ENCODE data around the gene LSAMP. TPM values are rescaled to one million over a fixed set of nuclear protein-coding genes. Genes with fewer than 3 reads are reported as not detected.

LSAMP gene
- total and polyA plus RNA-seq, 5 donors from 2014 or later, result not detected

DNA sequence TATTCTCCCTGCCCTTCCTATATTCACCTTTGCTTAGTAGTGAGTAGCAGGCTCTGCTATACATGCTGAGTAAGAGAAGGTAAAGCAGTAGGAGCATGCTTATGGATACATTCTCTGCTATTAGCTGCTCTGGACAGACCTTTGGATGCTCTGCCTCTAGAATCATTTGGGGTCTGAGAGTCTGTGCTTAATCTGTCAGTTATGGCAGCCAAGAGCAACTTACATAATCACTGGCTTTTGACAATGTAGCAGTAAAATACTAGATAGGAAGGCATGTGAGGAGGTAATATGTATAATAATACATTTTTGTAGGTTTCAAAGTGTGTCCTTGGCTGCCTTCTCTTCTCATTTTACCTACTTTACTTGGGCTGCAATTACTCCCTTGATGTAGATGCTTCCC lies 544.3 kb downstream of the LSAMP start:
- Histone ChIP-seq H3K27ac (ENCODE audit: insufficient read depth, low read length, poor library complexity, severe bottlenecking) (no peak overlapping the region), H3K9me3 (ENCODE audit: control insufficient read depth in 2 of 2, low read length in 2 of 2) (no peaks in the 10 kb centered on the region), H3K4me1 (ENCODE audit: control insufficient read depth, insufficient read depth, low read length, poor library complexity, severe bottlenecking) (no peaks in the 10 kb centered on the region), H3K27me3 (ENCODE audit: control insufficient read depth, insufficient read depth, low read length) (no peaks in the 10 kb centered on the region), H3K4me3 (ENCODE audit: low read depth, low read length) (no peak overlapping the region), H3K36me3 (ENCODE audit: control insufficient read depth, insufficient read depth, low read length) (no peaks in the 10 kb centered on the region)
- Mint-ChIP-seq H3K27ac (no peak overlapping the region), H3K4me3 (peak overlapping the region in 1 of 4 donors; percentile 15), H3K27me3 (no peaks in the 10 kb centered on the region), H3K9me3 (peaks cover 0 to 6% (median 0%) of the 10 kb centered on the region in 7 donors), H3K36me3 (no peaks in the 10 kb centered on the region), H3K4me1 (no peaks in the 10 kb centered on the region)
- ATAC-seq (ENCODE audit: low read depth in 2 of 2) (no peak), DNase-seq (no peak)

DNA sequence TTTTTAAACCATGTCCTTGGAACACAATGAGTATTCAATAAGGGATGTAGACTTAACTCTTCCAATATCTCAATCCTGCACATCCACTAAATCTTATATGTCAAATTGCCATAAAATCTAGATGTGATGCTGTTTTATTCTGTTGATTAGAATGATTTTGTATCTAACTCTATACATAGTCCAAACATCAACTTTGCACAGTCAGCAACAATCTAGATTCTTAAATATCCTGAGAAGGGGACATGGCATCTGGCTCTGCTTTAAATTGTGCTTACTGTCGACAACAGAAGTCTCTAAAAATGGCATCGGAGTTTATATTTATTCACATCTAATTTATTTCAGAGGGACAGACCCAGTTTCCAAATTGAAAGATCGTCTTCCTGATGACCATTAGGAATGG lies 545.8 kb downstream of the LSAMP start:
- H3K27ac ChIP-seq (ENCODE audit: insufficient read depth, low read length, poor library complexity, severe bottlenecking), result no peak overlapping the region
- H3K4me3 ChIP-seq (ENCODE audit: low read depth, low read length), result no peak overlapping the region
- Mint-ChIP-seq H3K4me1 (no peaks in the 10 kb centered on the region), H3K27ac (no peak overlapping the region), H3K9me3 (peaks cover 0 to 6% (median 0%) of the 10 kb centered on the region in 7 donors), H3K27me3 (no peaks in the 10 kb centered on the region), H3K36me3 (no peaks in the 10 kb centered on the region), H3K4me3 (no peak overlapping the region)
- no peaks in the 10 kb centered on the region for H3K4me1 ChIP-seq (ENCODE audit: control insufficient read depth, insufficient read depth, low read length, poor library complexity, severe bottlenecking)
- no peak for DNase-seq
- H3K9me3 ChIP-seq (ENCODE audit: control insufficient read depth in 2 of 2, low read length in 2 of 2), result no peaks in the 10 kb centered on the region
- ATAC-seq (ENCODE audit: low read depth in 2 of 2), result no peak
- H3K36me3 ChIP-seq (ENCODE audit: control insufficient read depth, insufficient read depth, low read length), result no peaks in the 10 kb centered on the region
- H3K27me3 ChIP-seq (ENCODE audit: control insufficient read depth, insufficient read depth, low read length), result no peaks in the 10 kb centered on the region

DNA sequence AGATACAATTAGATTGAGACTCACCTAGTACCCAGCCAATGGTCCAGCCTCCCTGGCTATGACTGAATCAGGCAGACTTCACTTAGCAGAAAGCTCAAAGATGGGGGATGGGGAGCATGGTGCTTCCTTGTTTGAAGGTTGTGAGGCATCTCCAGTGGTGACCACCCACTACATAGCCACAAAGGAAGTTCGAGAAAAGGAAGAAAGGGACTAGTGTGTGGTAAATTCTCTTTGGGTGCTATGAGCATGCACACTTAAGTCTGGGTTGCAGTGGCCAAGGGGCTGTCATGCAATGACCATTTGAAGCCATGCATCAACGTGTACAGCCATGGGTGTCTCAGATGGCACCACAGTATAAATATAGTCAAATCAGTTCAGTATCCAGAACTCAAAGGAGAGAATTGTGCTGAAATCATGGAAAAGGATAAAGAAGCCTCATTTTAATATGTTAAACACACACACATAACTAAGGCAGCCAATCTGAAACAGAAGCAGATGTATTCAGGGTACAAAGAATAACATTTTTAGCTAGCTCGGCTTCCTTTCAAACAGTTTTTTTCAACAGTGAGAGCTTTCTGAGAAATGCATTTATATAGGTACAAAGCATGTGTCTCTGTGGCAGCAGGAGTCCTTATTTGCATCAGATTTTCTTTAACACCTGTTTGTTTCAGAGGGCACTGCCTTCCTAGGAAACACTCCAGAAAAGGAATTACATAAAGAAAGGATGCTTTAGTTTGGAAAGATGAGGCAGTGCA lies 546.5 kb downstream of the LSAMP start:
- Histone ChIP-seq H3K27me3 (ENCODE audit: control insufficient read depth, insufficient read depth, low read length) (no peaks in the 10 kb centered on the region), H3K27ac (ENCODE audit: insufficient read depth, low read length, poor library complexity, severe bottlenecking) (no peak overlapping the region), H3K36me3 (ENCODE audit: control insufficient read depth, insufficient read depth, low read length) (no peaks in the 10 kb centered on the region), H3K4me1 (ENCODE audit: control insufficient read depth, insufficient read depth, low read length, poor library complexity, severe bottlenecking) (no peaks in the 10 kb centered on the region), H3K4me3 (ENCODE audit: low read depth, low read length) (no peak overlapping the region), H3K9me3 (ENCODE audit: control insufficient read depth in 2 of 2, low read length in 2 of 2) (no peaks in the 10 kb centered on the region)
- DNase-seq (no peak), ATAC-seq (ENCODE audit: low read depth in 2 of 2) (no peak)
- Mint-ChIP-seq H3K27ac (no peak overlapping the region), H3K4me3 (no peak overlapping the region), H3K27me3 (no peaks in the 10 kb centered on the region), H3K9me3 (peaks cover 0 to 6% (median 0%) of the 10 kb centered on the region in 7 donors), H3K4me1 (no peaks in the 10 kb centered on the region), H3K36me3 (no peaks in the 10 kb centered on the region)

DNA sequence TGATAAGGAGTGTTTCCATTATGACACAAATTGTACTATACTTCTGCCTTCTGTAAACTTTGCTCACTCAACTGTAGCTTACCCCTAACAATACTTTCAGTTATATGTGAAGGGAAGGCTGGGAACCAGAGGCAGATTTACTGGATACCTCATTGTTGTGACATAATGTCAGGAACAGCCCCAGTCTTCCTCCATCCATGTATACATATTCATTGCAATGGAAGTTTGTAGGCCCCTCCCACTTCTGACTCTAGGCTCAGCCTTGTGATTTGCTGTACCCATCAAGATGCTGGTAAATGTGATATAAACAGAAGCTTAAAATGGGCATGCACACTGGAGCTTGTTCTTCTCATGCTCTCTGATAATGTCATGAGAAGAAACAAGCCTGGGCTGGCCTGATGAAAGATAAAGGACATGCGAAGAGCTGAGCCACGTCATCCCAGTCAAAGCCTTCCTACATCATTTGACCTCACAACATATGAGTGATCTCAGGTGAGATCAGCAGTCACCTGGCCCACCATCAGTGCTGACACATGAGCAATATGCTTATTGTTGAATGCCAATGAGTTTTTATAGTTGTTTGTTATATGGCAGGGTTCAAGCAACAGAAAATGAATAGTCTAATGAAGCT lies 554.2 kb downstream of the LSAMP start:
- no peaks in the 10 kb centered on the region for H3K27me3 Mint-ChIP-seq
- H3K9me3 Mint-ChIP-seq, result peaks cover 0 to 5% (median 0%) of the 10 kb centered on the region in 7 donors
- Histone ChIP-seq H3K27ac (ENCODE audit: insufficient read depth, low read length, poor library complexity, severe bottlenecking) (no peak overlapping the region), H3K9me3 (ENCODE audit: control insufficient read depth in 2 of 2, low read length in 2 of 2) (no peaks in the 10 kb centered on the region), H3K27me3 (ENCODE audit: control insufficient read depth, insufficient read depth, low read length) (no peaks in the 10 kb centered on the region), H3K36me3 (ENCODE audit: control insufficient read depth, insufficient read depth, low read length) (no peaks in the 10 kb centered on the region), H3K4me1 (ENCODE audit: control insufficient read depth, insufficient read depth, low read length, poor library complexity, severe bottlenecking) (no peaks in the 10 kb centered on the region), H3K4me3 (ENCODE audit: low read depth, low read length) (no peak overlapping the region)
- no peaks in the 10 kb centered on the region for H3K36me3 Mint-ChIP-seq
- no peak overlapping the region for H3K27ac Mint-ChIP-seq
- ATAC-seq (ENCODE audit: low read depth in 2 of 2) (no peak), DNase-seq (no peak)
- H3K4me1 Mint-ChIP-seq, result no peaks in the 10 kb centered on the region
- H3K4me3 Mint-ChIP-seq, result no peak overlapping the region

DNA sequence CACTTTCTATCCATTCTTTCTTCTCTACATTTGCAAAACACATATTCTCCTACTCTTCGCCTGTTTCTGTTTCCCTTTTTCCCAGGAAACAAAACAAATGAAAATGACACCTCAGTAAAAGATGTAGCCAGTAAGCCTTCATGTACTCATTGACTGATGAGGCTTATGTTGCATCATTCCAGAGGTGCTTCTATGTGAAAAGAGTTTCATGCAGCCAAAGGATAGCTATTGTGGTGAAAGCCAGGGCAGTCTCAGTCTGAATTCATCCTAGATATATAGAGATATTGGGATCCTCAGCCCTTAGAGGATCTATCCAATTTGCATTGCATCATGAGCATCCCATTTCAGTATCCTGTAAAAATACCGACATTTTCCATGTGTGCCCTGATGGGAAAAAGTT lies 554.7 kb downstream of the LSAMP start:
- no peak for DNase-seq
- H3K27me3 Mint-ChIP-seq, result no peaks in the 10 kb centered on the region
- peaks cover 0 to 5% (median 0%) of the 10 kb centered on the region in 7 donors for H3K9me3 Mint-ChIP-seq
- Histone ChIP-seq H3K36me3 (ENCODE audit: control insufficient read depth, insufficient read depth, low read length) (no peaks in the 10 kb centered on the region), H3K27me3 (ENCODE audit: control insufficient read depth, insufficient read depth, low read length) (no peaks in the 10 kb centered on the region), H3K9me3 (ENCODE audit: control insufficient read depth in 2 of 2, low read length in 2 of 2) (no peaks in the 10 kb centered on the region), H3K4me3 (ENCODE audit: low read depth, low read length) (no peak overlapping the region), H3K27ac (ENCODE audit: insufficient read depth, low read length, poor library complexity, severe bottlenecking) (no peak overlapping the region), H3K4me1 (ENCODE audit: control insufficient read depth, insufficient read depth, low read length, poor library complexity, severe bottlenecking) (no peaks in the 10 kb centered on the region)
- no peaks in the 10 kb centered on the region for H3K36me3 Mint-ChIP-seq
- no peak for ATAC-seq (ENCODE audit: low read depth in 2 of 2)
- H3K27ac Mint-ChIP-seq, result no peak overlapping the region
- H3K4me1 Mint-ChIP-seq, result no peaks in the 10 kb centered on the region
- no peak overlapping the region for H3K4me3 Mint-ChIP-seq

DNA sequence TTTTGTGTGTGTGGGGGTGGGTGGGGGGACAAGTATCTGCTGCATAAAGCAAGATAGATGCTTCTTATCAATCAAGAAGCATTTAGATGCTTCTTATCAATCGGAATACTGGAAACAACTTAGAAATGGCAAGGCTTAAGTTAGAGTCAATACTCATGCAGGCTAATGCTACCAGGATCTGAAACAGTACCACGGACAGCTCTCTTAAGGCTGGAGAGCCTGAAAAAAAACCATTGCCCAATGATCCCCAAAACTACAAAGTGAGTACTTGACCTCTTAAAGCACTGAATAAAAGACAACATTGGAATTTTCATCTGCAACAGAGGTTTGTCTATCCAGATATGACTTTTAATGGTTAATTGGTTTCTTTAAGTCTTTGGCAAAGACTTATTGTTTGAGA lies 559.7 kb downstream of the LSAMP start:
- no peaks in the 10 kb centered on the region for H3K36me3 Mint-ChIP-seq
- DNase-seq (no peak), ATAC-seq (ENCODE audit: low read depth in 2 of 2) (no peak)
- Histone ChIP-seq H3K27me3 (ENCODE audit: control insufficient read depth, insufficient read depth, low read length) (peaks cover 2% of the 10 kb centered on the region), H3K4me1 (ENCODE audit: control insufficient read depth, insufficient read depth, low read length, poor library complexity, severe bottlenecking) (no peaks in the 10 kb centered on the region), H3K9me3 (ENCODE audit: control insufficient read depth in 2 of 2, low read length in 2 of 2) (no peaks in the 10 kb centered on the region), H3K4me3 (ENCODE audit: low read depth, low read length) (no peak overlapping the region), H3K36me3 (ENCODE audit: control insufficient read depth, insufficient read depth, low read length) (no peaks in the 10 kb centered on the region), H3K27ac (ENCODE audit: insufficient read depth, low read length, poor library complexity, severe bottlenecking) (no peak overlapping the region)
- no peaks in the 10 kb centered on the region for H3K4me1 Mint-ChIP-seq
- H3K4me3 Mint-ChIP-seq, result no peak overlapping the region
- H3K9me3 Mint-ChIP-seq, result peaks cover 0 to 7% (median 2%) of the 10 kb centered on the region in 7 donors
- H3K27me3 Mint-ChIP-seq, result no peaks in the 10 kb centered on the region
- H3K27ac Mint-ChIP-seq, result no peak overlapping the region

DNA sequence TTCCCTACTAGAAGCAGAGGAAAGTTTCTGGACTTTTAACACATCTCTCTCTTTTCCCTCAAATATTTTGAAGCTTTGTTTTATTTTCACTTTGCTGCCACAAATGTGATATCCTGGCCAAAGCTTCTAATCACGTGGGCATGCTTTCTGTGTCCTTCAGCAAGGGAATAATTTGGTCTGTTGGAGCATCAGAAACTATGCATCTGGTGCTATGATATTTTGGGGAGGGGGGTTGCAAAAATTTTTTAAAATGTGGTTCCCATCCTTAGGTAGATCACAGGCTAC lies 567.7 kb downstream of the LSAMP start:
- Mint-ChIP-seq H3K27ac (no peak overlapping the region), H3K36me3 (no peaks in the 10 kb centered on the region), H3K9me3 (peaks cover 0 to 4% (median 0%) of the 10 kb centered on the region in 7 donors), H3K4me3 (no peak overlapping the region), H3K27me3 (peaks cover 4% of the 10 kb centered on the region), H3K4me1 (peaks cover 0 to 2% (median 0%) of the 10 kb centered on the region in 4 donors)
- H3K4me1 ChIP-seq (ENCODE audit: control insufficient read depth, insufficient read depth, low read length, poor library complexity, severe bottlenecking), result no peaks in the 10 kb centered on the region
- ATAC-seq (ENCODE audit: low read depth in 2 of 2) (no peak), DNase-seq (no peak)
- H3K27me3 ChIP-seq (ENCODE audit: control insufficient read depth, insufficient read depth, low read length), result no peaks in the 10 kb centered on the region
- no peaks in the 10 kb centered on the region for H3K36me3 ChIP-seq (ENCODE audit: control insufficient read depth, insufficient read depth, low read length)
- no peaks in the 10 kb centered on the region for H3K9me3 ChIP-seq (ENCODE audit: control insufficient read depth in 2 of 2, low read length in 2 of 2)
- H3K4me3 ChIP-seq (ENCODE audit: low read depth, low read length), result no peak overlapping the region
- no peak overlapping the region for H3K27ac ChIP-seq (ENCODE audit: insufficient read depth, low read length, poor library complexity, severe bottlenecking)
